WTC11 (cell line): ENCODE results near the gene SEC16A. TPM values are rescaled to one million over a fixed set of nuclear protein-coding genes. Genes with fewer than 3 reads are reported as not detected.
A peak's percentile ranks its signal among the peaks of the same experiment; 100 is the strongest.

Experiments
- ATAC-seq: fragments of 200-7000 bp; cut with Tn5 transposase; 2 replicates; pipeline ENCODE4 v1.10.0; 2021; ENCODE audit warnings: mild to moderate bottlenecking, moderate library complexity
- CTCF ChIA-PET: fragments of 300-600 bp; sonication (Branson Sonifier 250); formaldehyde crosslinking; loops from one replicate; lab custom pipeline; 2021; ENCODE audit warnings: antibody characterized with exemption; lab: Charles Lee
- POLR2A ChIA-PET: fragments of 350-600 bp; sonication (Branson Sonifier 250); formaldehyde crosslinking; loops from one replicate; lab custom pipeline; 2021; ENCODE audit warnings: antibody characterized with exemption; lab: Charles Lee
- DNase-seq: peaks from one replicate; pipeline ENCODE4 v3.0.0; 2021; ENCODE audit warnings: low spot score
- H3K27ac Mint-ChIP-seq: 2 replicates; pipeline ENCODE4 v1.8.0; 2021; ENCODE audit warnings: mixed read lengths
- H3K27me3 Mint-ChIP-seq: 2 replicates; pipeline ENCODE4 v1.8.0; 2021; ENCODE audit warnings: low read depth, mild to moderate bottlenecking, moderate library complexity, mixed read lengths
- H3K36me3 Mint-ChIP-seq: 2 replicates; pipeline ENCODE4 v1.8.0; 2021; ENCODE audit warnings: mixed read lengths
- H3K4me1 Mint-ChIP-seq: 2 replicates; pipeline ENCODE4 v1.8.0; 2022; ENCODE audit warnings: mixed read lengths
- H3K4me3 Mint-ChIP-seq: 2 replicates; pipeline ENCODE4 v1.8.0; 2021; ENCODE audit warnings: mild to moderate bottlenecking, moderate library complexity, mixed read lengths
- H3K9me3 Mint-ChIP-seq: 2 replicates; pipeline ENCODE4 v1.8.0; 2021; ENCODE audit warnings: mixed read lengths
- CBFB ChIP-seq: sonication (generic); formaldehyde crosslinking; IDR thresholded peaks from 2 replicates; pipeline ENCODE4 v1.8.1; 2022; ENCODE audit warnings: mild to moderate bottlenecking, low read depth, missing genetic modification reagents
- CREM ChIP-seq: sonication (generic); formaldehyde crosslinking; IDR thresholded peaks from 2 replicates; pipeline ENCODE4 v1.8.1; 2022; ENCODE audit warnings: mild to moderate bottlenecking, missing genetic modification reagents, moderate library complexity
- ELF4 ChIP-seq: sonication (generic); formaldehyde crosslinking; IDR thresholded peaks from 2 replicates; pipeline ENCODE4 v1.8.1; 2022; ENCODE audit warnings: low read depth, mild to moderate bottlenecking, moderate library complexity, missing genetic modification reagents
- EMX1 ChIP-seq: fragments of 250-450 bp; sonication (Bioruptor Pico); IDR thresholded peaks from 2 replicates; pipeline ENCODE4 v1.8.0; 2021; ENCODE audit warnings: mild to moderate bottlenecking
- JAZF1 ChIP-seq: fragments of 250-450 bp; sonication (Bioruptor Pico); IDR thresholded peaks from 2 replicates; pipeline ENCODE4 v1.9.0; 2021; ENCODE audit warnings: moderate library complexity, mild to moderate bottlenecking, inconsistent platforms
- MXD4 ChIP-seq: fragments of 250-450 bp; sonication (Bioruptor Pico); IDR thresholded peaks from 2 replicates; pipeline ENCODE4 v1.8.0; 2021; ENCODE audit warnings: mild to moderate bottlenecking, moderate library complexity, borderline replicate concordance
- NR2C2 ChIP-seq: sonication (generic); formaldehyde crosslinking; IDR thresholded peaks from 2 replicates; pipeline ENCODE4 v1.8.0; 2022; ENCODE audit warnings: mild to moderate bottlenecking, missing genetic modification reagents
- SOX15 ChIP-seq: fragments of 250-450 bp; sonication (Bioruptor Pico); IDR thresholded peaks from 2 replicates; pipeline ENCODE4 v1.9.0; 2021; ENCODE audit warnings: mild to moderate bottlenecking
- ZNF121 ChIP-seq: sonication (generic); formaldehyde crosslinking; IDR thresholded peaks from 2 replicates; pipeline ENCODE4 v1.8.0; 2023; ENCODE audit warnings: missing genetic modification reagents
- ZNF219 ChIP-seq: sonication (generic); formaldehyde crosslinking; IDR thresholded peaks from 2 replicates; pipeline ENCODE4 v1.8.0; 2023; ENCODE audit warnings: missing genetic modification reagents, mild to moderate bottlenecking, borderline replicate concordance
- ZNF396 ChIP-seq: fragments of 250-450 bp; sonication (Bioruptor Pico); IDR thresholded peaks from 2 replicates; pipeline ENCODE4 v1.8.0; 2021; ENCODE audit warnings: mild to moderate bottlenecking, moderate library complexity, borderline replicate concordance
- total RNA-seq: library from RNA; stranded (reverse); gene quantifications from 3 replicates; pipeline ENCODE4 v1.2.3, GENCODE V29; 2021
- TF ChIP-seq, protein P1 (sequence below): sonication (generic); formaldehyde crosslinking; IDR thresholded peaks from 2 replicates; pipeline ENCODE4 v1.8.1; 2022; ENCODE audit warnings: mild to moderate bottlenecking, moderate library complexity, missing genetic modification reagents
- TF ChIP-seq, protein P2 (sequence below): sonication (generic); formaldehyde crosslinking; IDR thresholded peaks from 2 replicates; pipeline ENCODE4 v1.8.0; 2022; ENCODE audit warnings: mild to moderate bottlenecking, missing genetic modification reagents
- TF ChIP-seq, protein P3 (sequence below): sonication (generic); formaldehyde crosslinking; IDR thresholded peaks from 2 replicates; pipeline ENCODE4 v1.8.0; 2023; ENCODE audit warnings: missing genetic modification reagents, mild to moderate bottlenecking, borderline replicate concordance
- TF ChIP-seq, protein P4 (sequence below): fragments of 250-450 bp; sonication (Bioruptor Pico); IDR thresholded peaks from 2 replicates; pipeline ENCODE4 v1.9.0; 2021; ENCODE audit warnings: mild to moderate bottlenecking
- TF ChIP-seq, protein P5 (sequence below): sonication (generic); formaldehyde crosslinking; IDR thresholded peaks from 2 replicates; pipeline ENCODE4 v1.8.0; 2022; ENCODE audit warnings: mild to moderate bottlenecking, missing genetic modification reagents
- TF ChIP-seq, protein P6 (sequence below): sonication (generic); formaldehyde crosslinking; IDR thresholded peaks from 2 replicates; pipeline ENCODE4 v1.8.1; 2023; ENCODE audit warnings: mild to moderate bottlenecking, missing genetic modification reagents
- TF ChIP-seq, protein P7 (sequence below): sonication (generic); formaldehyde crosslinking; IDR thresholded peaks from 2 replicates; pipeline ENCODE4 v1.8.0; 2022; ENCODE audit warnings: mild to moderate bottlenecking, missing genetic modification reagents
- TF ChIP-seq, protein P8 (sequence below): fragments of 250-450 bp; sonication (Bioruptor Pico); IDR thresholded peaks from 2 replicates; pipeline ENCODE4 v1.8.0; 2021; ENCODE audit warnings: mild to moderate bottlenecking

Gene SEC16A
- total RNA-seq, 1 experiment from 2014 or later, result 70.9 TPM

DNA sequence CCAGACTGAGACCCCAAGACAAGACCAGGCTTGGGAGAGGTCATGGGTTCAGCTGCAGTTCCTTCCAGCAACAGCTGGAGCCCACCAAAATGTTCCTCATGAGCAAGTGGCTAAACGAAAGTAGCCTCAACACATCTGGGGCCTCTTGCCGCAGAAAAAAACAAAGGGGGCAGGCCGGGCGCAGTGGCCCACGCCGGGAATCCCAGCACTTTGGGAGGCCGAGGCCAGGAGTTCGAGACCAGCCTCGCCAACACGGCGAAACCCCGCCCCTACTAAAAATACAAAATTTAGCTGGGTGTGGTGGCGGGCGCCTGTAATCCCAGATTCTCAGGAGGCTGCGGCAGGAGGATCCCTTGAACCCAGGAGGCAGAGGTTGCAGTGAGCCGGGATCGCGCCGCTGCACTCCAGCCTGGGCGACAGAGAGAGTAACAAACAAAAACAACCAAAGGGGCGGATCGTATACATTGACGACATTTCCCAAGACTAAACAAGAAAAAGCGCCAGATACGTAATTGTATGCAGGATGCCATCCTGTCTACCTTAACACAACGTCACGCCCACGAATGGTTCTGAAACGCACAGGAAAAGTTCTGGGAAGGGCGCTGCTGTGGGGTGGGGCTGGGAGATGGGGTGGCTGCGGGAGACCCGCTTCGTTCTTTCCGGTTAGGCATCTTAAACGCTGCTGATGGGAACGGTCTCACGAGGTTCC lies 44.8 kb downstream of the SEC16A start:
- H3K27ac Mint-ChIP-seq, result no peak overlapping the region
- ChIA-PET POLR2A (interaction anchor here (0.7 kb wide), 1 partner anchor 75 kb away, joined by 3 read pairs; no protein-coding TSS in a partner anchor), CTCF (interaction anchor here (0.8 to 1.2 kb wide), 6 partner anchors 8 to 234 kb away, joined by 3 read pairs; no protein-coding TSS in a partner anchor)
- no peak for ATAC-seq
- H3K9me3 Mint-ChIP-seq, result no peaks in the 10 kb centered on the region
- H3K27me3 Mint-ChIP-seq, result no peaks in the 10 kb centered on the region
- DNase-seq, result no peak
- peaks cover 13% of the 10 kb centered on the region for H3K36me3 Mint-ChIP-seq
- H3K4me1 Mint-ChIP-seq, result peaks cover 15% of the 10 kb centered on the region
- TF ChIP-seq, protein P1, sequence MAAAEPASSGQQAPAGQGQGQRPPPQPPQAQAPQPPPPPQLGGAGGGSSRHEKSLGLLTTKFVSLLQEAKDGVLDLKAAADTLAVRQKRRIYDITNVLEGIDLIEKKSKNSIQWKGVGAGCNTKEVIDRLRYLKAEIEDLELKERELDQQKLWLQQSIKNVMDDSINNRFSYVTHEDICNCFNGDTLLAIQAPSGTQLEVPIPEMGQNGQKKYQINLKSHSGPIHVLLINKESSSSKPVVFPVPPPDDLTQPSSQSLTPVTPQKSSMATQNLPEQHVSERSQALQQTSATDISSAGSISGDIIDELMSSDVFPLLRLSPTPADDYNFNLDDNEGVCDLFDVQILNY (CRISPR knock-in tag), result no peak
- TF ChIP-seq, protein P2, sequence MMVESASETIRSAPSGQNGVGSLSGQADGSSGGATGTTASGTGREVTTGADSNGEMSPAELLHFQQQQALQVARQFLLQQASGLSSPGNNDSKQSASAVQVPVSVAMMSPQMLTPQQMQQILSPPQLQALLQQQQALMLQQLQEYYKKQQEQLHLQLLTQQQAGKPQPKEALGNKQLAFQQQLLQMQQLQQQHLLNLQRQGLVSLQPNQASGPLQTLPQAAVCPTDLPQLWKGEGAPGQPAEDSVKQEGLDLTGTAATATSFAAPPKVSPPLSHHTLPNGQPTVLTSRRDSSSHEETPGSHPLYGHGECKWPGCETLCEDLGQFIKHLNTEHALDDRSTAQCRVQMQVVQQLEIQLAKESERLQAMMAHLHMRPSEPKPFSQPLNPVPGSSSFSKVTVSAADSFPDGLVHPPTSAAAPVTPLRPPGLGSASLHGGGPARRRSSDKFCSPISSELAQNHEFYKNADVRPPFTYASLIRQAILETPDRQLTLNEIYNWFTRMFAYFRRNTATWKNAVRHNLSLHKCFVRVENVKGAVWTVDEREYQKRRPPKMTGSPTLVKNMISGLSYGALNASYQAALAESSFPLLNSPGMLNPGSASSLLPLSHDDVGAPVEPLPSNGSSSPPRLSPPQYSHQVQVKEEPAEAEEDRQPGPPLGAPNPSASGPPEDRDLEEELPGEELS (CRISPR knock-in tag), result no peak
- TF ChIP-seq SOX15 (no peak), NR2C2 (CRISPR knock-in tag) (no peak), ELF4 (CRISPR knock-in tag) (no peak), ZNF219 (CRISPR knock-in tag) (no peak), MXD4 (CRISPR knock-in tag) (no peak), CBFB (CRISPR knock-in tag) (no peak), ZNF121 (CRISPR knock-in tag) (no peak), CREM (CRISPR knock-in tag) (no peak)
- TF ChIP-seq, protein P3, sequence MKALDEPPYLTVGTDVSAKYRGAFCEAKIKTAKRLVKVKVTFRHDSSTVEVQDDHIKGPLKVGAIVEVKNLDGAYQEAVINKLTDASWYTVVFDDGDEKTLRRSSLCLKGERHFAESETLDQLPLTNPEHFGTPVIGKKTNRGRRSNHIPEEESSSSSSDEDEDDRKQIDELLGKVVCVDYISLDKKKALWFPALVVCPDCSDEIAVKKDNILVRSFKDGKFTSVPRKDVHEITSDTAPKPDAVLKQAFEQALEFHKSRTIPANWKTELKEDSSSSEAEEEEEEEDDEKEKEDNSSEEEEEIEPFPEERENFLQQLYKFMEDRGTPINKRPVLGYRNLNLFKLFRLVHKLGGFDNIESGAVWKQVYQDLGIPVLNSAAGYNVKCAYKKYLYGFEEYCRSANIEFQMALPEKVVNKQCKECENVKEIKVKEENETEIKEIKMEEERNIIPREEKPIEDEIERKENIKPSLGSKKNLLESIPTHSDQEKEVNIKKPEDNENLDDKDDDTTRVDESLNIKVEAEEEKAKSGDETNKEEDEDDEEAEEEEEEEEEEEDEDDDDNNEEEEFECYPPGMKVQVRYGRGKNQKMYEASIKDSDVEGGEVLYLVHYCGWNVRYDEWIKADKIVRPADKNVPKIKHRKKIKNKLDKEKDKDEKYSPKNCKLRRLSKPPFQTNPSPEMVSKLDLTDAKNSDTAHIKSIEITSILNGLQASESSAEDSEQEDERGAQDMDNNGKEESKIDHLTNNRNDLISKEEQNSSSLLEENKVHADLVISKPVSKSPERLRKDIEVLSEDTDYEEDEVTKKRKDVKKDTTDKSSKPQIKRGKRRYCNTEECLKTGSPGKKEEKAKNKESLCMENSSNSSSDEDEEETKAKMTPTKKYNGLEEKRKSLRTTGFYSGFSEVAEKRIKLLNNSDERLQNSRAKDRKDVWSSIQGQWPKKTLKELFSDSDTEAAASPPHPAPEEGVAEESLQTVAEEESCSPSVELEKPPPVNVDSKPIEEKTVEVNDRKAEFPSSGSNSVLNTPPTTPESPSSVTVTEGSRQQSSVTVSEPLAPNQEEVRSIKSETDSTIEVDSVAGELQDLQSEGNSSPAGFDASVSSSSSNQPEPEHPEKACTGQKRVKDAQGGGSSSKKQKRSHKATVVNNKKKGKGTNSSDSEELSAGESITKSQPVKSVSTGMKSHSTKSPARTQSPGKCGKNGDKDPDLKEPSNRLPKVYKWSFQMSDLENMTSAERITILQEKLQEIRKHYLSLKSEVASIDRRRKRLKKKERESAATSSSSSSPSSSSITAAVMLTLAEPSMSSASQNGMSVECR, result no peak
- TF ChIP-seq, protein P4, sequence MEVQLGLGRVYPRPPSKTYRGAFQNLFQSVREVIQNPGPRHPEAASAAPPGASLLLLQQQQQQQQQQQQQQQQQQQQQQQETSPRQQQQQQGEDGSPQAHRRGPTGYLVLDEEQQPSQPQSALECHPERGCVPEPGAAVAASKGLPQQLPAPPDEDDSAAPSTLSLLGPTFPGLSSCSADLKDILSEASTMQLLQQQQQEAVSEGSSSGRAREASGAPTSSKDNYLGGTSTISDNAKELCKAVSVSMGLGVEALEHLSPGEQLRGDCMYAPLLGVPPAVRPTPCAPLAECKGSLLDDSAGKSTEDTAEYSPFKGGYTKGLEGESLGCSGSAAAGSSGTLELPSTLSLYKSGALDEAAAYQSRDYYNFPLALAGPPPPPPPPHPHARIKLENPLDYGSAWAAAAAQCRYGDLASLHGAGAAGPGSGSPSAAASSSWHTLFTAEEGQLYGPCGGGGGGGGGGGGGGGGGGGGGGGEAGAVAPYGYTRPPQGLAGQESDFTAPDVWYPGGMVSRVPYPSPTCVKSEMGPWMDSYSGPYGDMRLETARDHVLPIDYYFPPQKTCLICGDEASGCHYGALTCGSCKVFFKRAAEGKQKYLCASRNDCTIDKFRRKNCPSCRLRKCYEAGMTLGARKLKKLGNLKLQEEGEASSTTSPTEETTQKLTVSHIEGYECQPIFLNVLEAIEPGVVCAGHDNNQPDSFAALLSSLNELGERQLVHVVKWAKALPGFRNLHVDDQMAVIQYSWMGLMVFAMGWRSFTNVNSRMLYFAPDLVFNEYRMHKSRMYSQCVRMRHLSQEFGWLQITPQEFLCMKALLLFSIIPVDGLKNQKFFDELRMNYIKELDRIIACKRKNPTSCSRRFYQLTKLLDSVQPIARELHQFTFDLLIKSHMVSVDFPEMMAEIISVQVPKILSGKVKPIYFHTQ (CRISPR knock-in tag), result no peak
- TF ChIP-seq, protein P5, sequence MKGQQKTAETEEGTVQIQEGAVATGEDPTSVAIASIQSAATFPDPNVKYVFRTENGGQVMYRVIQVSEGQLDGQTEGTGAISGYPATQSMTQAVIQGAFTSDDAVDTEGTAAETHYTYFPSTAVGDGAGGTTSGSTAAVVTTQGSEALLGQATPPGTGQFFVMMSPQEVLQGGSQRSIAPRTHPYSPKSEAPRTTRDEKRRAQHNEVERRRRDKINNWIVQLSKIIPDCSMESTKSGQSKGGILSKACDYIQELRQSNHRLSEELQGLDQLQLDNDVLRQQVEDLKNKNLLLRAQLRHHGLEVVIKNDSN (CRISPR knock-in tag), result no peak
- peak overlapping the region; percentile 80 for H3K4me3 Mint-ChIP-seq

DNA sequence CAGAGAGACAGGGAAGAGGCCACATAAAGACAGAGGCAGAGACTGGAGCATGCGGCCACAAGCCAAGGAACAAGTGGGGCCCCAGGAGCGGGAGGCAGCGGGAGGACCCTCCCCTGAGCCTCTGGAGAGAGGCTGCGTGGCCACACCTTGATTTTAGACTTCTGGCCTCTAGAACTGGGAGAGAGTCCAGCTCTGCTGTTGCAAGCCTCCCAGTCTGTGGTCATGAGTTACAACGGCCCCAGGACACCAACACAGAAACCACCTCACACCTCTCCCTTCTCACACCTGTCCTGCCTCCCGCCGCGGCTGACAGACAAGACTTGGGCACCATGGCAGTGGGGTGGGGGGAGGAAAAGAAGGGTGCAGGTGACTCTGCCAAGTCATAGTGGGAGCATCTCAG lies 45.4 kb downstream of the SEC16A start:
- ChIA-PET POLR2A (no interaction called here), CTCF (no interaction called here)
- Mint-ChIP-seq H3K27ac (peak overlapping the region; percentile 30; the same call in 1 of the 2 replicates), H3K9me3 (no peaks in the 10 kb centered on the region), H3K4me3 (peak overlapping the region; percentile 80), H3K27me3 (no peaks in the 10 kb centered on the region), H3K4me1 (peaks cover 15% of the 10 kb centered on the region), H3K36me3 (peaks cover 7% of the 10 kb centered on the region)
- ATAC-seq, result no peak
- DNase-seq, result no peak
- TF ChIP-seq EMX1 (CRISPR knock-in tag) (no peak), MXD4 (CRISPR knock-in tag) (no peak), ZNF396 (CRISPR knock-in tag) (no peak), JAZF1 (no peak)
- TF ChIP-seq, protein P6, sequence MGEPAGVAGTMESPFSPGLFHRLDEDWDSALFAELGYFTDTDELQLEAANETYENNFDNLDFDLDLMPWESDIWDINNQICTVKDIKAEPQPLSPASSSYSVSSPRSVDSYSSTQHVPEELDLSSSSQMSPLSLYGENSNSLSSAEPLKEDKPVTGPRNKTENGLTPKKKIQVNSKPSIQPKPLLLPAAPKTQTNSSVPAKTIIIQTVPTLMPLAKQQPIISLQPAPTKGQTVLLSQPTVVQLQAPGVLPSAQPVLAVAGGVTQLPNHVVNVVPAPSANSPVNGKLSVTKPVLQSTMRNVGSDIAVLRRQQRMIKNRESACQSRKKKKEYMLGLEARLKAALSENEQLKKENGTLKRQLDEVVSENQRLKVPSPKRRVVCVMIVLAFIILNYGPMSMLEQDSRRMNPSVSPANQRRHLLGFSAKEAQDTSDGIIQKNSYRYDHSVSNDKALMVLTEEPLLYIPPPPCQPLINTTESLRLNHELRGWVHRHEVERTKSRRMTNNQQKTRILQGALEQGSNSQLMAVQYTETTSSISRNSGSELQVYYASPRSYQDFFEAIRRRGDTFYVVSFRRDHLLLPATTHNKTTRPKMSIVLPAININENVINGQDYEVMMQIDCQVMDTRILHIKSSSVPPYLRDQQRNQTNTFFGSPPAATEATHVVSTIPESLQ (CRISPR knock-in tag), result no peak
- TF ChIP-seq, protein P7, sequence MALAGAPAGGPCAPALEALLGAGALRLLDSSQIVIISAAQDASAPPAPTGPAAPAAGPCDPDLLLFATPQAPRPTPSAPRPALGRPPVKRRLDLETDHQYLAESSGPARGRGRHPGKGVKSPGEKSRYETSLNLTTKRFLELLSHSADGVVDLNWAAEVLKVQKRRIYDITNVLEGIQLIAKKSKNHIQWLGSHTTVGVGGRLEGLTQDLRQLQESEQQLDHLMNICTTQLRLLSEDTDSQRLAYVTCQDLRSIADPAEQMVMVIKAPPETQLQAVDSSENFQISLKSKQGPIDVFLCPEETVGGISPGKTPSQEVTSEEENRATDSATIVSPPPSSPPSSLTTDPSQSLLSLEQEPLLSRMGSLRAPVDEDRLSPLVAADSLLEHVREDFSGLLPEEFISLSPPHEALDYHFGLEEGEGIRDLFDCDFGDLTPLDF (CRISPR knock-in tag), result no peak
- TF ChIP-seq, protein P8, sequence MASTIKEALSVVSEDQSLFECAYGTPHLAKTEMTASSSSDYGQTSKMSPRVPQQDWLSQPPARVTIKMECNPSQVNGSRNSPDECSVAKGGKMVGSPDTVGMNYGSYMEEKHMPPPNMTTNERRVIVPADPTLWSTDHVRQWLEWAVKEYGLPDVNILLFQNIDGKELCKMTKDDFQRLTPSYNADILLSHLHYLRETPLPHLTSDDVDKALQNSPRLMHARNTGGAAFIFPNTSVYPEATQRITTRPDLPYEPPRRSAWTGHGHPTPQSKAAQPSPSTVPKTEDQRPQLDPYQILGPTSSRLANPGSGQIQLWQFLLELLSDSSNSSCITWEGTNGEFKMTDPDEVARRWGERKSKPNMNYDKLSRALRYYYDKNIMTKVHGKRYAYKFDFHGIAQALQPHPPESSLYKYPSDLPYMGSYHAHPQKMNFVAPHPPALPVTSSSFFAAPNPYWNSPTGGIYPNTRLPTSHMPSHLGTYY, result no peak
